GM19043 (cell line): ENCODE data around the gene NECTIN2.
"Not testable (repeated sequence)": the region's sequence is repeated elsewhere in the genome, so short reads cannot be mapped to it uniquely, and the experiment has no call there.

Experiments used
- ATAC-seq: cut with Tn5 transposase; IDR thresholded peaks from one replicate; pipeline ENCODE4 v1.9.1; 2021; ENCODE audit warnings: low read depth; ENCODE audit not compliant: unreplicated experiment

NECTIN2 gene

GRCh38 chr19:44904426-44904994 lies 58.4 kb downstream of the NECTIN2 start:
- no peak for ATAC-seq

DNA sequence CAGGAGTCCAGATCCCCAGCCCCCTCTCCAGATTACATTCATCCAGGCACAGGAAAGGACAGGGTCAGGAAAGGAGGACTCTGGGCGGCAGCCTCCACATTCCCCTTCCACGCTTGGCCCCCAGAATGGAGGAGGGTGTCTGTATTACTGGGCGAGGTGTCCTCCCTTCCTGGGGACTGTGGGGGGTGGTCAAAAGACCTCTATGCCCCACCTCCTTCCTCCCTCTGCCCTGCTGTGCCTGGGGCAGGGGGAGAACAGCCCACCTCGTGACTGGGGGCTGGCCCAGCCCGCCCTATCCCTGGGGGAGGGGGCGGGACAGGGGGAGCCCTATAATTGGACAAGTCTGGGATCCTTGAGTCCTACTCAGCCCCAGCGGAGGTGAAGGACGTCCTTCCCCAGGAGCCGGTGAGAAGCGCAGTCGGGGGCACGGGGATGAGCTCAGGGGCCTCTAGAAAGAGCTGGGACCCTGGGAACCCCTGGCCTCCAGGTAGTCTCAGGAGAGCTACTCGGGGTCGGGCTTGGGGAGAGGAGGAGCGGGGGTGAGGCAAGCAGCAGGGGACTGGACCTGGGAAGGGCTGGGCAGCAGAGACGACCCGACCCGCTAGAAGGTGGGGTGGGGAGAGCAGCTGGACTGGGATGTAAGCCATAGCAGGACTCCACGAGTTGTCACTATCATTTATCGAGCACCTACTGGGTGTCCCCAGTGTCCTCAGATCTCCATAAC lies 59.5 kb downstream of the NECTIN2 start, which contains the start of gene APOE:
APOE (plus strand) TSS at position 360 of the 724 bp plus-strand sequence. CDS start 829 bp downstream, outside the sequence.
- no peak for ATAC-seq

GRCh38 chr19:44907613-44908012 lies 61.5 kb downstream of the NECTIN2 start:
- ATAC-seq: no peak

- ATAC-seq: no peak
Measured at GRCh38 chr19:44908074-44908835, 62.2 kb downstream of the NECTIN2 start.

- ATAC-seq: no peak
Measured at GRCh38 chr19:44908836-44909261, 62.8 kb downstream of the NECTIN2 start.

DNA sequence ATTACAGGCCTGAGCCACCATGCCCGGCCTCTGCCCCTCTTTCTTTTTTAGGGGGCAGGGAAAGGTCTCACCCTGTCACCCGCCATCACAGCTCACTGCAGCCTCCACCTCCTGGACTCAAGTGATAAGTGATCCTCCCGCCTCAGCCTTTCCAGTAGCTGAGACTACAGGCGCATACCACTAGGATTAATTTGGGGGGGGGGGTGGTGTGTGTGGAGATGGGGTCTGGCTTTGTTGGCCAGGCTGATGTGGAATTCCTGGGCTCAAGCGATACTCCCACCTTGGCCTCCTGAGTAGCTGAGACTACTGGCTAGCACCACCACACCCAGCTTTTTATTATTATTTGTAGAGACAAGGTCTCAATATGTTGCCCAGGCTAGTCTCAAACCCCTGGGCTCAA lies 63.7 kb downstream of the NECTIN2 start:
- ATAC-seq: no peak

DNA sequence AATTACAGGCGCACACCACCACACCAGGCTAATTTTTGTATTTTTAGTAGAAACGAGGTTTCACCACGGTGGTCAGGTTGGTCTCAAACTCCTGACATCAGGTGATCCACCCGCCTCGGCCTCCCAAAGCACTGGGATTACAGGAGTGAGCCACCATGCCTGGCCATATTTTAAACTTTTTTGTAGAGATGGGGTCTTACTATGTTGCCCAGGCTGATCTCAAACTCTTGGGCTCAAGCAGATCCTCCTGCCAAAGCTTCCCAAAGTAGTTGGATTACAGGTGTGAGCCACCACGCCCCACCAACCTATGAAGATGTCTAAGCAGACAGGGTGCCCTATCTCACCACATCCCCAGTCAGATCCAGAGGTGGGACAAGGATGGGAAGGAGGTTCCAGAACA lies 65.8 kb downstream of the NECTIN2 start:
- not testable (repeated sequence) for ATAC-seq

GRCh38 chr19:44912854-44913253 lies 66.8 kb downstream of the NECTIN2 start:
- no peak for ATAC-seq

DNA sequence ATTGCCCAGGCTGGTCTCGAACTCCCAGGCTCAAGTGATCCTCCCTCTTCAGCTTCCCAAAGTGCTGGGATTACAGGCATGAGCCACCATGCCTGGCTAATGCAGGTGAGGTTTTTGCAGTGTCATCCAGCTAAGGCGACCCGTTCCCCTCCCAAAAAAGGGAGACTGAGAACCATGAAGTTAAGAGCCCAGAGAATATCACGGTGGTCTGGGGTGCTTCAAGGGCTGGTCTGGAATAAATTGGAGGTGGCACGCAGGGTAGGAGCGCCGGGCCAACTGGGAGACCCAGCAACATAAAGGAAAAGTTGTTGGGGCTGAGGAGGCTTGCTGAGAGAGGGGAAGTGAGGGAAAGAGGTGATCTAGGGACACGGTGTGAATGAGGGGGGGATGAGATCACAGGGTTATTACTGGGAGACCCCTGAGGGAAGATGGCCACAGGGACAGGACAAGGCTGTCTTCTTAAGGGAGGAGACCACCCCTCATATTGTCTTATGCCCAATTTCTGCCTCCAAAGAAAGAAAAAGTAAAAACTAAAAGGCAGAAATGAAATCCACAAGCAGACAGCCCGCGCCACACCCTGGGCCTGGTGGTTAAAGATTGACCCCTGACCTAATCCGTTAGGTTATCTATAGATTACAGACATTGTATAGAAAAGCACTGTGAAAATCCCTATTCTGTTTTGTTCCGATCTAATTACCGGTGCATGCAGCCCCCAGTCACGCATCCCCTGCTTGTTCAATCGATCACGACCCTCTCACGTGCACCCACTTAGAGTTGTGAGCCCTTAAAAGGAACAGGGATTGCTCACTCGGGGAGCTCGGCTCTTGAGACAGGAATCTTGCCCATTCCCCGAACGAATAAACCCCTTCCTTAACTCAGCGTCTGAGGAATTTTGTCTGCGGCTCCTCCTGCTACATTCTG lies 67.7 kb downstream of the NECTIN2 start:
- ATAC-seq: not testable (repeated sequence)

GRCh38 chr19:44914433-44915206 lies 68.5 kb downstream of the NECTIN2 start, which contains the start of gene APOC1:
TSS of gene APOC1 (plus strand) at chr19:44914608. CDS start at chr19:44914892, 284 bp downstream.
- peak; percentile 97 for ATAC-seq

GRCh38 chr19:44924243-44924725 lies 78.2 kb downstream of the NECTIN2 start:
- ATAC-seq: no peak

- no peak for ATAC-seq
Measured at GRCh38 chr19:44925114-44925891, 79.2 kb downstream of the NECTIN2 start.

DNA sequence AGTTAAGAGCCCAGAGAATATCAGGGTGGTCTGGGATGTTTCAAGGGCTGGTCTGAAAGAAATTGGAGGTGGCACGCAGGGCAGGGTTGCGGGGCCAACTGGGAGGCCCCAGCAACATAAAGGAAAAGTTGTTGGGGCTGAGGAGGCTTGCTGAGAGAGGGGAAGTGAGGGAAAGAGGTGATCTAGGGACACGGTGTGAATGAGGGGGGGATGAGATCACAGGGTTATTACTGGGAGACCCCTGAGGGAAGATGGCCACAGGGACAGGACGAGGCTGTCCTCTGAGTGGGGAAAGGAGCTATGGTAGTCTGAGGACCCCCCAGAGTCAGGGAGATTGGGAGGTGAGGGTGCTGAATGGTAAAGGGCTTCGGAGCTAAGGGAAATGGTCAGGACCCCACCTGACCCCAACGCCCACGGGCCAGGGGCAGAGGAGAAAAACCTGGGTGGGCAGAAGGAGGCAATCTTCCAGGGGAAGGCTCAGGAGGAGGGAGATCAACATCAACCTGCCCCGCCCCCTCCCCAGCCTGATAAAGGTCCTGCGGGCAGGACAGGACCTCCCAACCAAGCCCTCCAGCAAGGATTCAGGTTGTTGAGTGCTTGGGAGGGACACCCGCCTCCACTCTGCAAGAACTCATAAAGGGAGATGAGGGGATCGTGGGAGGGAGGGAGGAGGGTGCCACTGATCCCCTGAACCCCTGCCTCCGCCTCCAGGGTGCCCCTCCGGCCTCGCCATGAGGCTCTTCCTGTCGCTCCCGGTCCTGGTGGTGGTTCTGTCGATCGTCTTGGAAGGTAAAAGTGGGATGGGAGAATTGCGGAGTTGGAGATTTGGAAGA lies 80.4 kb downstream of the NECTIN2 start:
- ATAC-seq: not testable (repeated sequence)

- no peak for ATAC-seq
Measured at GRCh38 chr19:44927746-44928145, 81.6 kb downstream of the NECTIN2 start.

DNA sequence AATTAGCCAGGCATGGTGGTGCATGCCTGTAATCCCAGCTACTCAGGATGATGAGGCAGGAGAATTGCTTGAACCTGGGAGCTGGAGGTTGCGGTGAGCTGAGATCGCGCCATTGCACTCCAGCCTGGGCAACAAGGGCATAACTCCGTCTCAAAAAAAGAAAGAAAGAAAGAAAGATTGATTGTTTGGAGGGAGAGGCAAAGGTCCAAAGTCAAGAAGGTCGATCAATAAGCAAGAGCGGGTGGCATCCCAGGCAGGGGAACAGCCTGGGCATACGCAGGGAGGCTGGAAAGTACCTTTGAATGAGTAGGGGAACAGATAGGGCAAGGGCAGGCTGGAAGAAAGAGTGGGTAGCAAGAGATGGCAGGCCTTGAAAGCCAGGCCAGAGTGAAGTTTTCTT lies 84.0 kb downstream of the NECTIN2 start:
- no peak for ATAC-seq

DNA sequence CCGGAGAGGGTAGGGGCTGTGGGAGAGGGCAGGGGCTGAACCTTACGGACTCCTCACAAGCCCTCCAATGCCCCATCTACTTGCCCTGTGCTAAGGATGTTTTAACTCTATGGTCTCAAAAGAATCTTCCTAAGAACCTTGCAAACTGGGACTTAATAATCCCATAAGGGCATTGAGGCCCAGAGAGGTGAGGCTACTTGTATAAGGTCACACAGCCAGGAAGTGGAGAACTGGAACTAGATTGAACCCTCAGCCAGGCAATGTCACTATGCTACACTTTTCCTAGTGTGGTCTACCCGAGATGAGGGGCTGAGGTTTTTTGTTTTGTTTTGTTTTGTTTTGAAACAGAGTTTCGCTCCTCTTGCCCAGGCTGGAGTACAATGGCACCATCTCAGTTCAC lies 85.4 kb downstream of the NECTIN2 start:
- ATAC-seq: no peak
